ENCODE data around the gene CCR2.

The CCR2 gene

GRCh38 chr3:46368569-46368968 is 14.7 kb downstream of the CCR2 start:
- ChIA-PET CTCF (interaction anchor here (0.6 to 1.3 kb wide), 3 partner anchors 17 to 526 kb away, joined by 3 read pairs; no protein-coding TSS in a partner anchor), POLR2A (ENCODE audit: low non-redundant PET) (no interaction called here)
- TF ChIP-seq CTCF (conservative IDR thresholded peaks at IDR 0.05; ENCODE audit: low read depth) = no peak
- peak; percentile 15 for DNase-seq (ENCODE audit: low spot score)
- no peak overlapping the region for H3K27ac ChIP-seq

- TF ChIP-seq CTCF (conservative IDR thresholded peaks at IDR 0.05; ENCODE audit: low read depth) = no peak
- no peak overlapping the region for H3K27ac ChIP-seq
- DNase-seq (ENCODE audit: low spot score) = no peak
- POLR2A ChIA-PET (ENCODE audit: low non-redundant PET) = no interaction called here
- CTCF ChIA-PET = interaction anchor here (0.6 to 1.3 kb wide), 3 partner anchors 18 to 527 kb away, joined by 3 read pairs; no protein-coding TSS in a partner anchor
Observed at GRCh38 chr3:46369151-46369550, 15.2 kb downstream of the CCR2 start.

GRCh38 chr3:46369675-46370132 is 15.8 kb downstream of the CCR2 start:
- no peak for TF ChIP-seq CTCF (conservative IDR thresholded peaks at IDR 0.05; ENCODE audit: low read depth)
- no peak for DNase-seq (ENCODE audit: low spot score)
- POLR2A ChIA-PET (ENCODE audit: low non-redundant PET) = no interaction called here

GRCh38 chr3:46370839-46371518 is 17.1 kb downstream of the CCR2 start, which contains the start of gene CCR5:
Gene CCR5, plus strand, starts transcription at chr3:46370946. Its CDS starts 1,957 bp downstream, at chr3:46372903.
- H3K27ac ChIP-seq = no peak within 1 kb of the TSS
- CTCF ChIA-PET = interaction anchor here (1.6 kb wide), 1 partner anchor 432 kb away, joined by 5 read pairs; no protein-coding TSS in a partner anchor
- DNase-seq (ENCODE audit: low spot score) = no peak
- TF ChIP-seq CTCF (conservative IDR thresholded peaks at IDR 0.05; ENCODE audit: low read depth) = no peak
- POLR2A ChIA-PET (ENCODE audit: low non-redundant PET) = no interaction called here

More at GRCh38 chr3:46369675-46370132, 15.8 kb downstream of the CCR2 start:
- H3K27ac ChIP-seq = no peak overlapping the region
- CTCF ChIA-PET = interaction anchor here (0.5 to 0.8 kb wide), 2 partner anchors 153 to 214 kb away, joined by 3 read pairs; no protein-coding TSS in a partner anchor

GRCh38 chr3:46371519-46372340 is 17.8 kb downstream of the CCR2 start:
- no peak overlapping the region for H3K27ac ChIP-seq
- no peak for TF ChIP-seq CTCF (conservative IDR thresholded peaks at IDR 0.05; ENCODE audit: low read depth)
- ChIA-PET POLR2A (ENCODE audit: low non-redundant PET) (no interaction called here), CTCF (interaction anchor here (0.6 to 1.6 kb wide), 3 partner anchors 28 to 433 kb away, joined by 3 to 5 read pairs (median 3); no protein-coding TSS in a partner anchor)
- DNase-seq (ENCODE audit: low spot score) = no peak
